NK-92 (cell line): ENCODE results near the gene RNF26.
"Not testable (repeated sequence)": the region's sequence is repeated elsewhere in the genome, so short reads cannot be mapped to it uniquely, and the experiment has no call there.

ENCODE experiments used
- DNase-seq: peaks from one replicate; lab custom pipeline; 2025; ENCODE audit not compliant: unreplicated experiment; lab: John Stamatoyannopoulos, UW

Gene RNF26

DNA sequence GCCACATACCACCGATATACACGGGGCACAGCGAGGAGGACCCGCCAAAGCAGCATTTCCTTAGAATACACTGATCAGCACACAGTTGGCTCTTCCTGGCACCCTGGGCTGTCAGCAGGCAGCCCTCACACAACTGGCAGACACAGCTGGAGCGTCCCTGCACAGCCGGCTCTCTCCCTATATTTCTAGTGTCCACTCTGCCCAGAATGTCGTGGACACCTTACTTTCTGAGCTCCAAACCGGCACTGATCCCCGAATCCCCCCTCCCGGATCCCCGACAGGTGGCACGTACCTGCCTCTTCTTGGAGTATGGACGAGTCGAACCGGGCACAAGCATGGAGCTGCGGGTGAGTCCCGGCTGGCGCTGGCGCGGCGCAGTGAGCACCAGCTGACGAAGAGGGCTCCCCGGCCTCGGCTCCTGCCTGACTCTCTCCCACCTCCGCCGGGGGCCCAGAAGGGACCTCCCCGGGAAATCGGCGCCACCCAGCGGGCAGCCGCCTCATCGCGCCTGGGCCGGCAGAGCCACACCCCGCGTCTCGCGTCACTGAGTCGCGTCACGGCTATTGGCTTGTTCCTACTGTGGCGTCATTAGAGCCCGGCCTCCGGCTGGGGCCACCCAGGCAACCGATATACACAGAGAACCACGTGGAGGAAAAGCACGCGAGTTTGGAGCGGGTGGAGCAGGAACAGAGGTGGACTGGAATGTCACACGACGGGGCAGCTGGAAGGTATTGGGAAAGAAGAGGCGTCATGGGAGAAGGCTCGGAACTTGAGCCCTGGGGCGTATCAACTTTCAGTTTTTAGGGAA, 47.1 kb downstream of the RNF26 start, which contains the start of gene USP2:
Gene USP2, minus strand, starts transcription at position 510 of the 808 bp plus-strand sequence. CDS start 8,210 bp downstream, outside the sequence.
- DNase-seq, result peak; percentile 55

DNA sequence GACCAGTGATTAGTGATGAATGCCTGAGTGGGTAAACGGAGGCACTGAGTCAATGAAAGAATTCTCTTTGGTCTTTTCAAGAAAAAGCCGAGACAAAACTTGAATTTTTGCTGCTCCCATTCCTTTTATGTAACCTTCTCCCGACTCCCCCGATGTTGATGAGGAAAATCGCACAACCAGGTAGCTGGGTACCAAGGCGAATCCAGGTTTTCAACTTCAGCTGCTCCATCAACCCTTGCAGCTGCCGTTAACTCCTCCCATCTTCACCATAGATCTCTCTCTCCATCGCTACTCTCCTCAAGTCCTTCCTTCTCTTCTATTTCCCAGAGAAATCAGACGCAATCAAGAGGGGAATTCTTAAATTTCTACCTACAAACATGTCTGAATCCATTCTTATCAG, 47.8 kb downstream of the RNF26 start:
- DNase-seq, result no peak

DNA sequence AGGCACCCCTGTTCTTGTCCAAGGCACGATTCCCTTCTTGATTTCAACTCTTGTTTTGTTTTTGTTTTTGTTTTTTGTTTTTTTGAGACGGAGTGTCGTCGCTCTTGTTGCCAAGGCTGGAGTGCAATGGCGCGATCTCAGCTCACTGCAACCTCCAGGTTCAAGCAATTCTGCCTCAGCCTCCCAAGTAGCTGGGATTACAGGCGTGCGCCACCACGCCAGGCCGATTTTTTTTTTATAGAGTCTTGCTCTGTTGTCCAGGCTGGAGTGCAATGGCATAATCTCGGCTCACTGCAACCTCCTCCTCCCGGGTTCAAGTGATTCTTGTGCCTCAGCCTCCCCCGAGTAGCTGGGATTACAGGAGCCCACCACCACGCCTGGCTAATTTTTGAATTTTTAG, 48.2 kb downstream of the RNF26 start:
- DNase-seq, result not testable (repeated sequence)

DNA sequence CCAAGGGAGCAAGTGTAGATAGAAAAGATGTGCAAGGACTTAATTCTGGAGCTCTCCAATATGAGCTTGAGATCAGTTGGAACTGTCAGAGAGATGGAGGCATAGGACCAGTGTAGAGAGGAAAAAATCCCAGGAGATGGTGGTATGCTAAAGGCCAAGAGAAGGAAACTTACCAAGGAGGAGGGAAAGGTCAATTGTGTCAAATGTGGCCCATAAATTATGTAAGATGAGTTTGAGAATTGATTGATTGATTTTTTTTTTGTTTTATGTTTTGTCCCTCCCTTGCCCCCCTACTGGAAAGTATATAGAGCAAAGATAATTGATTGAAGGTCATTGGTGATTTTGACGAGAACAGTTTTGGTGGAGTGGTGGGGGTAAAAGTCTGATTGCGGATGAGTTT, 50.0 kb downstream of the RNF26 start:
- DNase-seq, result no peak
